Keratinocyte (primary cell): ENCODE measurements around the gene MARCHF9. TPM values are rescaled to one million over a fixed set of nuclear protein-coding genes. Genes with fewer than 3 reads are reported as not detected.

ENCODE experiments used
- DNase-seq: peaks from one replicate; pipeline ENCODE4 v3.0.0-alpha.2; 2011; ENCODE audit warnings: low read depth, missing footprints, low spot score
- FAIRE-seq: peaks from 2 replicates; lab custom pipeline; 2011; peaks lifted over from hg19 to GRCh38; lab: Jason Lieb, UNC
- H2AFZ ChIP-seq: 2 replicates; pipeline ENCODE4 v1.6.0; 2012; ENCODE audit warnings: low read length, control low read depth, inconsistent platforms; ENCODE audit not compliant: control insufficient read depth
- H3K27ac ChIP-seq: 2 replicates; pipeline ENCODE4 v1.5.1; 2011; ENCODE audit warnings: low read length; ENCODE audit not compliant: control insufficient read depth, insufficient read depth
- H3K27me3 ChIP-seq: 3 replicates; pipeline ENCODE4 v1.6.0; 2011; ENCODE audit warnings: low read length; ENCODE audit not compliant: control insufficient read depth, insufficient read depth; ENCODE audit errors: extremely low read depth
- H3K36me3 ChIP-seq, 2 experiments: 2 replicates in 1 of 2; 3 replicates in 1 of 2; pipeline ENCODE4 v1.5.1; 2011; ENCODE audit warnings: low read length in 2 of 2, mild to moderate bottlenecking in 1 of 2; ENCODE audit not compliant: control insufficient read depth in 2 of 2, insufficient read depth in 2 of 2; ENCODE audit errors: extremely low read depth in 1 of 2
- H3K4me1 ChIP-seq: 3 replicates; pipeline ENCODE4 v1.5.1; 2011; ENCODE audit warnings: low read length; ENCODE audit not compliant: control insufficient read depth, insufficient read depth; ENCODE audit errors: extremely low read depth
- H3K4me2 ChIP-seq: 3 replicates; pipeline ENCODE4 v1.6.0; 2011; ENCODE audit warnings: low read depth, low read length; ENCODE audit not compliant: control insufficient read depth, insufficient read depth; ENCODE audit errors: extremely low read depth
- H3K4me3 ChIP-seq, 3 experiments: fragments of 200-600 bp in 1 of 3; sonication (generic) in 1 of 3; 2 replicates in 2 of 3; 3 replicates in 1 of 3; pipeline ENCODE4 v1.5.1; 2011 to 2016; ENCODE audit warnings: low read length in 3 of 3, mild to moderate bottlenecking in 3 of 3, control low read depth in 2 of 3, inconsistent platforms in 1 of 3, low read depth in 1 of 3, mixed read lengths in 1 of 3, mixed run types in 1 of 3, moderate library complexity in 1 of 3; ENCODE audit not compliant: control insufficient read depth in 2 of 3, insufficient read depth in 2 of 3; ENCODE audit errors: extremely low read depth in 1 of 3
- H3K79me2 ChIP-seq: 2 replicates; pipeline ENCODE4 v1.6.0; 2012; ENCODE audit warnings: low read length; ENCODE audit not compliant: control insufficient read depth, insufficient read depth
- H3K9ac ChIP-seq: 3 replicates; pipeline ENCODE4 v1.6.0; 2011; ENCODE audit warnings: low read length; ENCODE audit not compliant: control insufficient read depth, insufficient read depth; ENCODE audit errors: extremely low read depth
- H3K9me1 ChIP-seq: 3 replicates; pipeline ENCODE4 v1.6.0; 2011; ENCODE audit warnings: low read length; ENCODE audit not compliant: control insufficient read depth, insufficient read depth; ENCODE audit errors: extremely low read depth
- H3K9me3 ChIP-seq: 2 replicates; pipeline ENCODE4 v1.5.1; 2012; ENCODE audit warnings: low read depth, low read length; ENCODE audit not compliant: control insufficient read depth
- H4K20me1 ChIP-seq: 3 replicates; pipeline ENCODE4 v1.6.0; 2011; ENCODE audit warnings: low read length; ENCODE audit not compliant: control insufficient read depth, insufficient read depth; ENCODE audit errors: extremely low read depth
- CTCF ChIP-seq, 3 experiments: IDR thresholded peaks in 1 of 3; conservative IDR thresholded peaks in 1 of 3; optimal IDR thresholded peaks in 1 of 3; 2 replicates in 2 of 3; 3 replicates in 1 of 3; pipeline versions ENCODE3 to v1.5.1; 2011; ENCODE audit warnings: low read length in 3 of 3, mild to moderate bottlenecking in 3 of 3, moderate library complexity in 2 of 3, control low read depth in 1 of 3, inconsistent platforms in 1 of 3; ENCODE audit not compliant: insufficient read depth in 2 of 3; ENCODE audit errors: extremely low read depth in 1 of 3
- EZH2 ChIP-seq: IDR thresholded peaks from one replicate; pipeline ENCODE4 v1.6.1; 2012; ENCODE audit warnings: inconsistent platforms, mild to moderate bottlenecking, low read length, moderate library complexity
- dilution Hi-C: fragments of 300-500 bp; cut with MboI; formaldehyde crosslinking; loops from one replicate; pipeline ENCODE4 v1.7.0; 2020; ENCODE audit warnings: low sequenced_read_pairs; ENCODE audit not compliant: extremely low pct_ligation_motif_present
- polyA plus RNA-seq, 5 experiments: library from polyadenylated mRNA; depleted of rRNA in 3 of 5; stranded (reverse) in 3 of 5; stranded (forward) in 1 of 5; unstranded in 1 of 5; fragments of >200 nt; gene quantifications; 1 replicate in 1 of 5; 2 replicates in 3 of 5; 3 replicates in 1 of 5; pipeline versions ENCODE4 v1.2.1 to v1.2.3, GENCODE V29; 2011 to 2012; ENCODE audit warnings: missing spikeins in 2 of 5, low read depth in 1 of 5, low replicate concordance in 1 of 5

MARCHF9 gene
- polyA plus RNA-seq, 1 donor (not counting 4 experiments of a cell fraction or from before 2014, with no cell fraction given) = 10.9 TPM

GRCh38 chr12:57758552-57759359 is 3.9 kb downstream of the MARCHF9 start:
- peaks cover 13% of the 10 kb centered on the region for H3K79me2 ChIP-seq
- H3K36me3 ChIP-seq = peaks cover 30 to 46% of the 10 kb centered on the region in 2 experiments
- H3K4me1 ChIP-seq = peaks cover 29% of the 10 kb centered on the region
- H3K9ac ChIP-seq = no peak overlapping the region
- H3K27me3 ChIP-seq = no peaks in the 10 kb centered on the region
- H3K4me2 ChIP-seq = no peak overlapping the region
- peaks cover 7% of the 10 kb centered on the region for H4K20me1 ChIP-seq
- FAIRE-seq (no peak), DNase-seq (no peak)
- no peak overlapping the region for H3K27ac ChIP-seq
- TF ChIP-seq CTCF (optimal IDR thresholded peaks at IDR 0.05 in 1 of 3, IDR thresholded peaks at IDR 0.05 in 1 of 3, conservative IDR thresholded peaks at IDR 0.05 in 1 of 3; ENCODE audit: extremely low read depth in 1 of 3, insufficient read depth in 2 of 3, low read length in 3 of 3) (no peak), EZH2 (no peak)
- dilution Hi-C loops = no loop called here
- no peaks in the 10 kb centered on the region for H3K9me3 ChIP-seq
- no peaks in the 10 kb centered on the region for H3K9me1 ChIP-seq
- no peak overlapping the region for H3K4me3 ChIP-seq
- no peak overlapping the region for H2AFZ ChIP-seq

- Histone ChIP-seq H3K9me3 (no peaks in the 10 kb centered on the region), H3K9me1 (no peaks in the 10 kb centered on the region), H3K79me2 (peaks cover 20% of the 10 kb centered on the region), H3K27ac (no peak overlapping the region), H2AFZ (no peak overlapping the region), H3K36me3 (peaks cover 35 to 53% of the 10 kb centered on the region in 2 experiments), H3K4me1 (peaks cover 29% of the 10 kb centered on the region), H3K4me2 (no peak overlapping the region), H4K20me1 (peaks cover 7% of the 10 kb centered on the region), H3K27me3 (no peaks in the 10 kb centered on the region), H3K9ac (no peak overlapping the region), H3K4me3 (no peak overlapping the region)
- dilution Hi-C loops = no loop called here
- TF ChIP-seq CTCF (optimal IDR thresholded peaks at IDR 0.05 in 1 of 3, IDR thresholded peaks at IDR 0.05 in 1 of 3, conservative IDR thresholded peaks at IDR 0.05 in 1 of 3; ENCODE audit: extremely low read depth in 1 of 3, insufficient read depth in 2 of 3, low read length in 3 of 3) = peak; percentile 58 to 79 (median 59)
- TF ChIP-seq EZH2 = no peak
- FAIRE-seq (peak; percentile 29), DNase-seq (no peak)
Measured at GRCh38 chr12:57759360-57759980, 4.6 kb downstream of the MARCHF9 start.
